COLO668 (cell line): ENCODE measurements around the gene NID2.

Source experiments
- DNase-seq: peaks from one replicate; lab custom pipeline; 2025; ENCODE audit not compliant: unreplicated experiment; lab: John Stamatoyannopoulos, UW

NID2 gene

GRCh38 chr14:52059649-52060048 lies 9.2 kb downstream of the NID2 start:
- DNase-seq = no peak

GRCh38 chr14:52058341-52058740 lies 10.5 kb downstream of the NID2 start:
- DNase-seq = no peak

GRCh38 chr14:52055167-52055566 lies 13.7 kb downstream of the NID2 start:
- no peak for DNase-seq

GRCh38 chr14:52054678-52055077 lies 14.2 kb downstream of the NID2 start:
- DNase-seq = no peak

- DNase-seq = no peak
Observed at GRCh38 chr14:52053044-52053443, 15.8 kb downstream of the NID2 start.

DNA sequence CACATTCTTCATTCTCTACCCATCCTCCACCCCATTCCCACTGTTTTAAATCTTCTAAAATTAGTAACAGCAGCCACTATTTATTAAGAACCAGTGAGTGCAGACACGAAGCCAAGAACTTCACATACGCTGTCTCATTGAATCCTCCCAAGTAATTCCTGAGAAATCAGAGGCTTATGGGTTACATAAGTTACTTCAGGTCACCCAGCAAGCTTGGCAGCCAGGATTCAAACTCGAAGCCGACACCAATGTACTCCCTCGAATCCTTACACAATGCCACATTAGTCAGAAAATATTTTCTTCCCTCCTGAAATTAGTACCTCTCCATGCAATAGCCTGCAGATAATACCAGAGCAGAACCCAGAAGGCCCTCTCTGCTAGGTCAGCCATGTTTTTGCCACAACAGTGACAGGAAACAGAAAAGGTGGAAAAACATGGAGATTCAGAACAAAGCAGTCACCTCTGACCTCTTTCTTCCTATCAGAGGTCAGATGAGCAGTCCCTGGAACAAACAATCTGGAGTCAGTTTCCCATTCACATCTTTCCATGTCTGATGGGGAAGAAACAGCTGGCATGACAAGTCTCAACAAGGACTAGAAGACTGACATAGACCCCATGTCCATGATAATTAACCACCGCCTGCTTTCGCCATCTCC lies 16.4 kb downstream of the NID2 start:
- DNase-seq = no peak

- DNase-seq = no peak
Observed at GRCh38 chr14:52051871-52052270, 17.0 kb downstream of the NID2 start.

- DNase-seq = no peak
Observed at GRCh38 chr14:52051251-52051650, 17.6 kb downstream of the NID2 start.

DNA sequence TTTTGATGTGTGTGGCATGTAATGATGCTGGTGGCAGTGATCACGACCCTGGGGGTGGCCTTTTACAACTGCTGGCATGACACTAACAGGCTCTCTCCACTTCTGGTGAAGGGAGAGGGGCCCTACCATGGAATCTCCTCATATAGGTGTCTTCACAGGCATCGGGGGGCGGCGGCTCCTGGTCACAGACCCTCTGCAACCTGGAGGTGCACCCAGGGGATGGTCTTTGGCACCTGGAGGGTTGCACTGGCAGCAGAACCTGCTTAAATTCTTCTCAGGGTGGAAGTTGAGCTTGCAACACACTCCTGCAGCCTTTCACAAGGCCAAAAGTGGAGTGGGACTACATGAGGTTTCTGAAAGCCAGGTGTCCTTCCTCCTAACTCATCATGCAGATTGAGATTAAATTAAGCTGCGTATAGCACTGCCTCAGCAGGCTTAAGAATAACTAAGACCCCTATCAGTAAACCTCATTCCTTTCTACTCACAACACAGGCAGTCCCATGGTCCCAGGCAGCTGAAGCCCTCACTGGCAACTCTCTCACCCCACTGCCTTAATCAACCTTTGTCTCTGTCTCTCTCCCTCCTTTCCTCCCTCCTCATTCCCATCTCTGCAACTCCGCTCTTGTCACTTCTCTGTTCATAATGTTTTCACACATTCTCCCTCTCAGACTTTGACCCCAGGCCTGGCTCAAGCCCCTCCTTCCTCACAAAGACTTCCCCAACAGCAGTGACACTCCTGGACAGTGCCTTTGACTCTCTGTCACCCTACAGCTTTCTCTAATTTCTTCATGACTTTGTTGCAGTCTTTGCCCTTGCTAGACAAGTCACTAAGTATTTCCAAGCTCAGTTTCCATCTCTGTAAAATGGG lies 18.9 kb downstream of the NID2 start:
- DNase-seq = no peak

- no peak for DNase-seq
Observed at GRCh38 chr14:52049271-52049670, 19.6 kb downstream of the NID2 start.

- DNase-seq = no peak
Observed at GRCh38 chr14:52048641-52049204, 20.1 kb downstream of the NID2 start.

DNA sequence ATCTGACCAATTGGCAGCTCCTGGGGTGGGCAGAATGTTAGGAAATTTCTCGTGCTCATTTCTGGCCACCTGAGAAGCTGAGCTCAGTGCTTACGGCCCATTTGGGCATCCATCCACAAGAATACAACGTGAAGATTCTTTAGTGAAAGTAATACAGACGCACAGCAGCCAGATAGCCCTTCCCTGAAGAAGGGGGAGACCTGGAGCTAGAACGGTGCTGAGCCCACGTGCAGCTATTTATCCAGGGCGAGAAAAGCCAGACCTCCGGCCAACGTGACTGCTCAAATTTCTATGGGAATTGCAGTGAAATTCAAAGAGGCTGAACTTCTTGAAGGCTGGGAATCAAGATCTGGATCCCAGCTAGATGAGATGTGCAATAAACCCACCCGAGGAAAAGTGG lies 20.7 kb downstream of the NID2 start:
- no peak for DNase-seq

GRCh38 chr14:52046376-52046917 lies 22.4 kb downstream of the NID2 start:
- DNase-seq = no peak

- DNase-seq = no peak
Observed at GRCh38 chr14:52044791-52045522, 23.9 kb downstream of the NID2 start.

DNA sequence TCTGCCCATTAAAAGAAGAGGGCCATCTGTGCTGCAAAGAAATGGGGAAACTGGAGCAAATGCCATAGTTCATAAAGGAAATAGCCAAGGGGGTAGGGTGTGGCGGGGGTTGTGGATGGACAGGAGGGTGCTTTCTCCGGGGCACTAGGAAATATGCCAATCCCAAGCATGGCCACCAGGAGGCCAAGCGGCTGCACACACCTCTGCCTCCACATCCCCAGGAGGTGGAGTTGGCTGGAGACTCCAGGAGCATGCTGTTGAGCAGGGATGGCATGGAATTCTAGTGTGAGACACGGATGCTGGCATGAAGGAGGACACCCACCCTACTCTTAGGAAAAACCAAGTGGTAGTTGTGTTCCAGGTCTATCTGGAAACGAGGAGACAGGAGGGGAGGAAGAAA lies 25.2 kb downstream of the NID2 start:
- peak; percentile 40 for DNase-seq

DNA sequence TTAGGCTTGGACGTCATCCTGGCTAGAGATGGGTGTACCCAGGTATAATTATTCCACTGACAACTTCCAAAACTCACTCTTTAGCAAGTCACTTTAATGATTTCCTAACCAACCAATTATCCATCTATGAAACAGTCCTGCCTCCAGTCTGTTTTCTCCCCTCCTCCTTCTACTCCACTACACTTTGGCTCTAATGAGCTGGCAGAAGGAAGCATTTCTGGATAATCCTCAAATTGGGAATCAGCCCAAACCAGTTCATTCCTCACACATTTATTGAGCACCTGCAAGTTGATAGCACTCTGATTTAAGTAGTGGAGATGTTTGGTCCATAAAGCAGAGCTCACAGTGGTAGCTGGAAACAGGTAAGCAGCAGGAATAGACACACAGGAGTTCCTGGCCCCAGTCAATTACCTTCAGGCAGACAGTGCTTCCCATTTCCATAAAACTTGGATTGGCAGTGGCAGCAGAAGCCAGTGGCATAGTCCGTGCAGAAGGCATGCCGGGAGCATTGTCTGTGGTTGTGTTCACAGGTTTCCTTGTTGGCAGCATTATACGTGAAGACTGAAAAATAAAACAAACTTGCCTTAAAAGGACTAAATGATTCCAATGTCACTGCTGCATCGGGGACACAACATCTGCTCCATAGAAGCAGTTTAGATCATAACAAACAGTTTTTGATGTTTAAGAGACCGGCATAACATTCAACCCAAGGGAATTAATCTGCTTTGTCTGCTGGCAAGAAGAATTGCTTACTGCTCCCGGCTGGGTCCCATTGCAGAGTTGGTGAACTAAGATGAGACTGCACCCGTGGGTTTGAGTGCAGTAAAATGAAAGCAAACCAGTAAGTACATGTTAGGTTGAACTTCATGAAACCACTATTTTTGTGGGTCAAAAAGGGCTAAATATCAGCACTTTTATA lies 26.2 kb downstream of the NID2 start:
- no peak for DNase-seq

DNA sequence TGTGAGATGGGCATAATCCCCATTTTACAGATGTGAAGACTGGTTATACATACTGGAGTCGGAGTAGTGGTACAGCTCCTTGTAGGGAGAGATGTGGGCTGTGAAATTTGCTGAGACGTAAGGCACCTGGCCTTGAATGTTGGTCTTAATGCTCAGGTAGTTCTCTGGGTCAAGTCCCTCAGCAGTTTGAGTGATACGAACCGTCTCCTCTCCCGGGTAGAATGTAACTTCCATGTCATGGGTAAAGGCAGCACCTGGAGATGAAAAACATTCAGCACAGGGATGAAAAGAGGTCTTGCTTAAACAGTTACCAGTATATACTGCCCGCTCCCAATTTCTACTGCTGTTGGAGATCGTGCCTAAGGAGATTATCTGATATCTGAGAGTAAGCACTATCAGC lies 28.3 kb downstream of the NID2 start:
- DNase-seq = no peak

GRCh38 chr14:52039124-52039815 lies 29.6 kb downstream of the NID2 start:
- DNase-seq = no peak

DNA sequence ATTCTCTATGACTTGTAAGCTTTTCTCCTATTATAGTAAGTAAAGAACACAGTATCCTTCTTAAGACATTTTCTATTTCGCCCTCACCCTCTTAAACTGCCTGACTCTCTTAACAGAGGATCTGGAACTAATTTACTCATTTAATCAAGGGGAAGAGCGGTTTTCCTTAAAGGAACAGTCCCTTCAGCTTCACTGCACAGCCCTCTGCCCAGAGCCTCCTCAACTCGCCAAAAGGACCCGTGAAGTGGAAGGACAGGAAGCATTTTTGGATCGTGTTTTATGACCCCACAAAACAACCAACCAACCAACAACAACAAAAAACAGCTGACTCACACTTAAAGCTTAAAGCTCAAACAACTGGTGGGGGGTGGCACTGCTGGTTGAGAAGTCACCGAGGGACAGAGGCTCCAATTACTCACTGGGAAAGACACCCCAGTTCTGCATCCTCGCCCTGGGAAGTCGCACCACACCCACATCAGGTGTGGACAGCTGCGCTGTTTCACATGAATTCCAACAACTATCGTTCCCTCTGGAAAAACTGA lies 35.7 kb downstream of the NID2 start:
- no peak for DNase-seq
